DND-41 (cell line): ENCODE results near the gene SMPD4.
"Not testable (repeated sequence)": the region's sequence is repeated elsewhere in the genome, so short reads cannot be mapped to it uniquely, and the experiment has no call there.

ENCODE experiments used
- ATAC-seq: fragments of 200-7000 bp; cut with Tn5 transposase; 3 replicates; pipeline ENCODE4 v1.9.1; 2021; ENCODE audit warnings: low read depth; ENCODE audit not compliant: insufficient read depth
- DNase-seq: peaks from one replicate; pipeline ENCODE4 v3.0.0-alpha.2; 2020
- H2AFZ ChIP-seq: 2 replicates; pipeline ENCODE4 v1.6.0; 2012; ENCODE audit warnings: low read depth, low read length
- H3K27ac ChIP-seq: 2 replicates; pipeline ENCODE4 v1.5.1; 2012; ENCODE audit warnings: low read length, inconsistent platforms
- H3K27me3 ChIP-seq: fragments of 200-600 bp; sonication (generic); 2 replicates; pipeline ENCODE4 v1.6.0; 2012; ENCODE audit warnings: low read length, mild to moderate bottlenecking, inconsistent platforms; ENCODE audit not compliant: insufficient read depth, poor library complexity
- H3K36me3 ChIP-seq: 2 replicates; pipeline ENCODE4 v1.5.1; 2012; ENCODE audit warnings: low read length, inconsistent platforms; ENCODE audit not compliant: insufficient read depth
- H3K4me1 ChIP-seq: 2 replicates; pipeline ENCODE4 v1.5.1; 2012; ENCODE audit warnings: mild to moderate bottlenecking, low read length; ENCODE audit not compliant: insufficient read depth
- H3K4me2 ChIP-seq: 2 replicates; pipeline ENCODE4 v1.6.0; 2012; ENCODE audit warnings: mild to moderate bottlenecking, moderate library complexity, low read length, inconsistent platforms; ENCODE audit not compliant: insufficient read depth
- H3K4me3 ChIP-seq, 2 experiments: fragments of 200-600 bp in 1 of 2; shearing (Covaris generic) in 1 of 2; 2 replicates each; pipeline ENCODE4 v1.5.1; 2012 to 2016; ENCODE audit warnings: inconsistent platforms in 2 of 2, low read length in 2 of 2, mild to moderate bottlenecking in 2 of 2, low read depth in 1 of 2, moderate library complexity in 1 of 2
- H3K79me2 ChIP-seq: 2 replicates; pipeline ENCODE4 v1.6.0; 2012; ENCODE audit warnings: low read length, inconsistent platforms; ENCODE audit not compliant: insufficient read depth
- H3K9ac ChIP-seq: 2 replicates; pipeline ENCODE4 v1.6.0; 2012; ENCODE audit warnings: low read depth, mild to moderate bottlenecking, inconsistent platforms, low read length, moderate library complexity
- H3K9me3 ChIP-seq: 2 replicates; pipeline ENCODE4 v1.5.1; 2012; ENCODE audit warnings: low read length, moderate library complexity, mild to moderate bottlenecking, inconsistent platforms; ENCODE audit not compliant: insufficient read depth, severe bottlenecking
- H4K20me1 ChIP-seq: 2 replicates; pipeline ENCODE4 v1.6.0; 2012; ENCODE audit warnings: low read length; ENCODE audit not compliant: insufficient read depth

The SMPD4 gene

GRCh38 chr2:130120924-130121323 is 60.5 kb downstream of the SMPD4 start:
- not testable (repeated sequence) for ATAC-seq, H3K79me2 ChIP-seq, H3K27me3 ChIP-seq, H3K9me3 ChIP-seq, H4K20me1 ChIP-seq, H3K36me3 ChIP-seq, H3K4me2 ChIP-seq, H3K4me1 ChIP-seq, H3K9ac ChIP-seq, H3K27ac ChIP-seq, H2AFZ ChIP-seq, H3K4me3 ChIP-seq, DNase-seq

GRCh38 chr2:130102597-130103363 is 78.6 kb downstream of the SMPD4 start:
- not testable (repeated sequence) for H4K20me1 ChIP-seq, H3K9ac ChIP-seq, H3K36me3 ChIP-seq, H3K27me3 ChIP-seq, DNase-seq, H3K79me2 ChIP-seq, H3K4me1 ChIP-seq, H3K27ac ChIP-seq, ATAC-seq, H3K4me2 ChIP-seq, H3K4me3 ChIP-seq, H2AFZ ChIP-seq, H3K9me3 ChIP-seq
